HCT116 (cell line): Measurements from ENCODE around the gene ELOF1. TPM values are rescaled to one million over a fixed set of nuclear protein-coding genes. Genes with fewer than 3 reads are reported as not detected.

Experiments used
- ATAC-seq: fragments of 200-7000 bp; cut with Tn5 transposase; 2 replicates; pipeline ENCODE4 v1.9.1; 2020; ENCODE audit warnings: mild to moderate bottlenecking, moderate library complexity
- BruUV-seq: library from RNA; stranded (reverse); fragments of 400-500 nt; replicated peaks from 2 replicates; lab custom pipeline; 2021; lab: Mats Ljungman, UMichigan
- CTCF ChIA-PET: fragments of 300-600 bp; sonication (Branson Sonifier 250); formaldehyde crosslinking; loops from one replicate; lab custom pipeline; 2021; ENCODE audit warnings: antibody characterized with exemption; lab: Charles Lee
- POLR2A ChIA-PET: fragments of 300-600, 350-600 bp; sonication (Branson Sonifier 250); formaldehyde crosslinking; loops from one replicate; lab custom pipeline; 2021; ENCODE audit warnings: antibody characterized with exemption; lab: Charles Lee
- RAD21 ChIA-PET, 2 experiments: fragments of 300-600 bp; sonication (Branson Sonifier 250); formaldehyde crosslinking; loops; one replicate each; lab custom pipeline; 2023; ENCODE audit warnings: low total read pairs in 2 of 2; ENCODE audit not compliant: uncharacterized antibody in 2 of 2, unreplicated experiment in 2 of 2, low non-redundant PET in 1 of 2; lab: Charles Lee
- DNase-seq: peaks from one replicate; pipeline ENCODE4 v3.0.0-alpha.2; 2010; ENCODE audit warnings: low read depth, low spot score
- H2AFZ ChIP-seq: fragments of 200-600 bp; shearing (Covaris generic), sonication (generic); 2 replicates; pipeline ENCODE4 v1.6.1; 2017; ENCODE audit warnings: low read depth, mixed run types, mixed read lengths, antibody characterized with exemption, low read length; ENCODE audit not compliant: poor library complexity, severe bottlenecking
- H3K27ac ChIP-seq: 2 replicates; pipeline ENCODE4 v1.5.1; 2012; ENCODE audit warnings: low read depth, low read length
- H3K27me3 ChIP-seq: fragments of 200-600 bp; sonication (generic); 2 replicates; pipeline ENCODE4 v1.6.1; 2016; ENCODE audit warnings: mixed run types, low read length, mixed read lengths; ENCODE audit not compliant: insufficient read depth
- H3K36me3 ChIP-seq, 2 experiments: fragments of 200-500 bp in 1 of 2; fragments of 200-600 bp in 1 of 2; sonication (Bioruptor generic) in 1 of 2; sonication (generic) in 1 of 2; 2 replicates each; pipeline versions ENCODE4 v1.5.1 to v1.6.1; 2014 to 2016; ENCODE audit warnings: low read length in 2 of 2, inconsistent platforms in 1 of 2, mixed read lengths in 1 of 2, mixed run types in 1 of 2; ENCODE audit not compliant: insufficient read depth in 2 of 2, control insufficient read depth in 1 of 2
- H3K4me1 ChIP-seq, 2 experiments: fragments of 200-600 bp in 1 of 2; sonication (generic) in 1 of 2; 2 replicates each; pipeline versions ENCODE4 v1.5.1 to v1.6.1; 2012 to 2017; ENCODE audit warnings: low read length in 2 of 2, inconsistent platforms in 1 of 2, mild to moderate bottlenecking in 1 of 2, mixed read lengths in 1 of 2, mixed run types in 1 of 2, moderate library complexity in 1 of 2; ENCODE audit not compliant: insufficient read depth in 2 of 2, control insufficient read depth in 1 of 2
- H3K4me2 ChIP-seq: fragments of 200-600 bp; sonication (generic); 2 replicates; pipeline ENCODE4 v1.6.1; 2017; ENCODE audit warnings: mixed run types, low read length, mixed read lengths
- H3K4me3 ChIP-seq, 2 experiments: fragments of 200-600 bp in 1 of 2; sonication (generic) in 1 of 2; replicated peaks in 1 of 2; 2 replicates each; pipeline ENCODE4 v1.5.1; 2011 to 2016; ENCODE audit warnings: low read length in 2 of 2, control low read depth in 1 of 2, low read depth in 1 of 2, mild to moderate bottlenecking in 1 of 2, mixed read lengths in 1 of 2, mixed run types in 1 of 2
- H3K79me2 ChIP-seq: fragments of 200-600 bp; sonication (generic); 2 replicates; pipeline ENCODE4 v1.6.1; 2017; ENCODE audit warnings: mild to moderate bottlenecking, mixed run types, low read length, moderate library complexity, mixed read lengths; ENCODE audit not compliant: insufficient read depth
- H3K9ac ChIP-seq: fragments of 200-600 bp; sonication (generic); 2 replicates; pipeline ENCODE4 v1.6.1; 2016; ENCODE audit warnings: low read length, mixed read lengths
- H3K9me2 ChIP-seq: fragments of 200-600 bp; sonication (generic), shearing (Covaris generic); 2 replicates; pipeline ENCODE4 v1.6.1; 2017; ENCODE audit warnings: mixed run types, mild to moderate bottlenecking, moderate library complexity; ENCODE audit not compliant: insufficient read depth
- H3K9me3 ChIP-seq, 2 experiments: fragments of 200-500 bp in 1 of 2; fragments of 200-600 bp in 1 of 2; sonication (Bioruptor generic) in 1 of 2; sonication (generic) in 1 of 2; 2 replicates each; pipeline ENCODE4 v1.6.1; 2014 to 2017; ENCODE audit warnings: low read length in 2 of 2, mixed read lengths in 2 of 2, inconsistent platforms in 1 of 2, low read depth in 1 of 2, mild to moderate bottlenecking in 1 of 2, mixed run types in 1 of 2, moderate library complexity in 1 of 2; ENCODE audit not compliant: control insufficient read depth in 1 of 2, insufficient read depth in 1 of 2
- H4K20me1 ChIP-seq: fragments of 200-600 bp; sonication (generic), shearing (Covaris generic); 2 replicates; pipeline ENCODE4 v1.6.1; 2017; ENCODE audit warnings: mixed run types, mild to moderate bottlenecking, moderate library complexity; ENCODE audit not compliant: insufficient read depth
- ATF3 ChIP-seq: IDR thresholded peaks from 2 replicates; pipeline ENCODE4 v1.6.1; 2012
- CTCF ChIP-seq, 3 experiments: fragments of 200-600 bp in 1 of 3; sonication (generic) in 1 of 3; IDR thresholded peaks in 2 of 3; conservative IDR thresholded peaks in 1 of 3; 2 replicates each; pipeline ENCODE4 v1.5.1; 2012 to 2017; ENCODE audit warnings: low read depth in 2 of 3, low read length in 2 of 3, antibody characterized with exemption in 1 of 3, borderline replicate concordance in 1 of 3, control low read depth in 1 of 3, mild to moderate bottlenecking in 1 of 3, mixed read lengths in 1 of 3, mixed run types in 1 of 3, moderate library complexity in 1 of 3; ENCODE audit not compliant: insufficient read depth in 1 of 3
- ELF1 ChIP-seq: IDR thresholded peaks from 2 replicates; pipeline ENCODE4 v1.6.1; 2012; ENCODE audit warnings: low read depth, borderline replicate concordance
- JUND ChIP-seq: IDR thresholded peaks from 2 replicates; pipeline ENCODE4 v1.6.1; 2012
- POLR2AphosphoS5 ChIP-seq: IDR thresholded peaks from 2 replicates; pipeline ENCODE4 v1.6.1; 2011; ENCODE audit warnings: mild to moderate bottlenecking, low read depth, low read length, moderate library complexity
- REST ChIP-seq: IDR thresholded peaks from 2 replicates; pipeline ENCODE4 v1.6.1; 2012; ENCODE audit warnings: low read depth
- YY1 ChIP-seq: IDR thresholded peaks from 2 replicates; pipeline ENCODE4 v1.6.1; 2011; ENCODE audit warnings: low read length, low read depth, moderate library complexity, mild to moderate bottlenecking; ENCODE audit not compliant: insufficient replicate concordance; ENCODE audit errors: extremely low read depth
- intact Hi-C: fragments of 100-400 bp; cut with micrococcal nuclease; formaldehyde crosslinking; loops from 2 replicates; pipeline ENCODE4 v1.10.0; 2022
- total RNA-seq: library from RNA; stranded (reverse); gene quantifications from one replicate; pipeline ENCODE4 v1.2.1, GENCODE V29; 2021; ENCODE audit not compliant: unreplicated experiment

The ELOF1 gene
- total RNA-seq, 1 experiment from 2014 or later = 74.5 TPM

GRCh38 chr19:11534538-11534937 lies 24.5 kb downstream of the ELOF1 start:
- H3K4me1 ChIP-seq = peaks cover 26 to 51% of the 10 kb centered on the region in 2 experiments
- no peak overlapping the region for H3K4me2 ChIP-seq
- DNase-seq (no peak), ATAC-seq (no peak)
- H3K27me3 ChIP-seq = no peaks in the 10 kb centered on the region
- no peak overlapping the region for H3K27ac ChIP-seq
- ChIA-PET POLR2A (no interaction called here), CTCF (no interaction called here), RAD21 (no interaction called here)
- intact Hi-C loops = no loop called here
- H3K9me2 ChIP-seq = no peaks in the 10 kb centered on the region
- no peak overlapping the region for H2AFZ ChIP-seq
- H3K4me3 ChIP-seq = no peak overlapping the region
- H3K79me2 ChIP-seq = no peaks in the 10 kb centered on the region
- H3K9ac ChIP-seq = no peak overlapping the region
- no TSS peak for BruUV-seq
- no peaks in the 10 kb centered on the region for H4K20me1 ChIP-seq
- H3K9me3 ChIP-seq = no peaks in the 10 kb centered on the region
- no peaks in the 10 kb centered on the region for H3K36me3 ChIP-seq
- TF ChIP-seq JUND (no peak), POLR2AphosphoS5 (no peak), CTCF (IDR thresholded peaks at IDR 0.05 in 2 of 3, conservative IDR thresholded peaks at IDR 0.05 in 1 of 3; ENCODE audit: borderline replicate concordance in 1 of 3, insufficient read depth in 1 of 3, low read depth in 2 of 3, low read length in 2 of 3) (no peak), REST (no peak), ELF1 (no peak), ATF3 (no peak), YY1 (no peak)
